Measurements from ENCODE around the gene FBXL12.

DNA sequence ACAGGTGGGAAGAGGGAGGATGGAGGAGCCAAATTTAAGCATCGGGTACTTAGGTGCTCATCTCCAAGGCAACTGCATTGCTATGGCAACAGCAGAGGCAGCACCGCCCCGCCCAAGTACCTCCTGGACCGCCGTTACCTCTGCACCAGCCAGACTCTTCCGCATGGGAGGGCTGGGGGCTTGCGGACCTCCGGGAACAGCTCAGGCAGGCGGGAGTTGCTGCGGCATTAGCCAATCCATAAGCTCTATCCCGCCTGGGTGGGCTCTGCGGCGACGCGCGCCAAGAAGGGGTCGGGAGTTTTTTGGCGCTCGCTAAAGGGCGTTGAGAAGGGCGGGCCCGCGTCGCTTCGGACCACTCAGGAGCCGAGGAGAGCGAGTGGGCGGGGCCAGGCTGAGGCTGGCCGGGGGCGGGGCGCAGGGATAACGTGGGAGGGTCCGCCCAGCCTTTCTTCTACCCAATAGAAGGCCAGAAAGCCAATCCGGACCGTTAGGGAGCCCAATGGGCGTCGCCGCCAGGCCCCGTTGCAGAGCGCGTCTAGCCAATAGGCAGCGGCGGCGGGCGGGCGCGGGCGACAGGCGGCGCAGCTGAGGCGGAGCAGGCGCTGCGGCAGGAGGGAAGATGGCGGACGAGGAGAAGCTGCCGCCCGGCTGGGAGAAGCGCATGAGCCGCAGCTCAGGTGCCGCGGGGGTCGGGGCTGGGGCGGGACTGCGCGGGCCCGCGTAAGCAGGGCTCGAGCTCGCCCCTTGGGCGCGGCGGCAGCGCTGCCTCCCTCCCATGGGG lies 16.0 kb upstream of the FBXL12 start, which contains the start of gene PIN1:
- TF ChIP-seq, protein P1, sequence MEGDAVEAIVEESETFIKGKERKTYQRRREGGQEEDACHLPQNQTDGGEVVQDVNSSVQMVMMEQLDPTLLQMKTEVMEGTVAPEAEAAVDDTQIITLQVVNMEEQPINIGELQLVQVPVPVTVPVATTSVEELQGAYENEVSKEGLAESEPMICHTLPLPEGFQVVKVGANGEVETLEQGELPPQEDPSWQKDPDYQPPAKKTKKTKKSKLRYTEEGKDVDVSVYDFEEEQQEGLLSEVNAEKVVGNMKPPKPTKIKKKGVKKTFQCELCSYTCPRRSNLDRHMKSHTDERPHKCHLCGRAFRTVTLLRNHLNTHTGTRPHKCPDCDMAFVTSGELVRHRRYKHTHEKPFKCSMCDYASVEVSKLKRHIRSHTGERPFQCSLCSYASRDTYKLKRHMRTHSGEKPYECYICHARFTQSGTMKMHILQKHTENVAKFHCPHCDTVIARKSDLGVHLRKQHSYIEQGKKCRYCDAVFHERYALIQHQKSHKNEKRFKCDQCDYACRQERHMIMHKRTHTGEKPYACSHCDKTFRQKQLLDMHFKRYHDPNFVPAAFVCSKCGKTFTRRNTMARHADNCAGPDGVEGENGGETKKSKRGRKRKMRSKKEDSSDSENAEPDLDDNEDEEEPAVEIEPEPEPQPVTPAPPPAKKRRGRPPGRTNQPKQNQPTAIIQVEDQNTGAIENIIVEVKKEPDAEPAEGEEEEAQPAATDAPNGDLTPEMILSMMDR (conservative IDR thresholded peaks at IDR 0.05; ENCODE audit: low read depth in 2 of 2), result peak; percentile 33 to 51; a peak in 3 of 4 replicates
- TF ChIP-seq CREB1 (CRISPR knock-in tag; IDR thresholded peaks at IDR 0.05; ENCODE audit: low read depth) (peak; percentile 81), POLR2AphosphoS5 (IDR thresholded peaks at IDR 0.05; ENCODE audit: low read depth) (peak; percentile 74), EZH2phosphoT487 (IDR thresholded peaks at IDR 0.05; ENCODE audit: unreplicated experiment) (no peak), EZH2 (IDR thresholded peaks at IDR 0.05; ENCODE audit: low read depth, unreplicated experiment) (no peak), JUNB (IDR thresholded peaks at IDR 0.05; ENCODE audit: unreplicated experiment) (no peak), ZNF331 (CRISPR knock-in tag; IDR thresholded peaks at IDR 0.05; ENCODE audit: low read depth) (no peak), NANOG (IDR thresholded peaks at IDR 0.05; ENCODE audit: borderline replicate concordance) (no peak), STAT1 (IDR thresholded peaks at IDR 0.05; ENCODE audit: unreplicated experiment) (no peak), ZNF114 (CRISPR knock-in tag; IDR thresholded peaks at IDR 0.05) (no peak)
- TF ChIP-seq, protein P2, sequence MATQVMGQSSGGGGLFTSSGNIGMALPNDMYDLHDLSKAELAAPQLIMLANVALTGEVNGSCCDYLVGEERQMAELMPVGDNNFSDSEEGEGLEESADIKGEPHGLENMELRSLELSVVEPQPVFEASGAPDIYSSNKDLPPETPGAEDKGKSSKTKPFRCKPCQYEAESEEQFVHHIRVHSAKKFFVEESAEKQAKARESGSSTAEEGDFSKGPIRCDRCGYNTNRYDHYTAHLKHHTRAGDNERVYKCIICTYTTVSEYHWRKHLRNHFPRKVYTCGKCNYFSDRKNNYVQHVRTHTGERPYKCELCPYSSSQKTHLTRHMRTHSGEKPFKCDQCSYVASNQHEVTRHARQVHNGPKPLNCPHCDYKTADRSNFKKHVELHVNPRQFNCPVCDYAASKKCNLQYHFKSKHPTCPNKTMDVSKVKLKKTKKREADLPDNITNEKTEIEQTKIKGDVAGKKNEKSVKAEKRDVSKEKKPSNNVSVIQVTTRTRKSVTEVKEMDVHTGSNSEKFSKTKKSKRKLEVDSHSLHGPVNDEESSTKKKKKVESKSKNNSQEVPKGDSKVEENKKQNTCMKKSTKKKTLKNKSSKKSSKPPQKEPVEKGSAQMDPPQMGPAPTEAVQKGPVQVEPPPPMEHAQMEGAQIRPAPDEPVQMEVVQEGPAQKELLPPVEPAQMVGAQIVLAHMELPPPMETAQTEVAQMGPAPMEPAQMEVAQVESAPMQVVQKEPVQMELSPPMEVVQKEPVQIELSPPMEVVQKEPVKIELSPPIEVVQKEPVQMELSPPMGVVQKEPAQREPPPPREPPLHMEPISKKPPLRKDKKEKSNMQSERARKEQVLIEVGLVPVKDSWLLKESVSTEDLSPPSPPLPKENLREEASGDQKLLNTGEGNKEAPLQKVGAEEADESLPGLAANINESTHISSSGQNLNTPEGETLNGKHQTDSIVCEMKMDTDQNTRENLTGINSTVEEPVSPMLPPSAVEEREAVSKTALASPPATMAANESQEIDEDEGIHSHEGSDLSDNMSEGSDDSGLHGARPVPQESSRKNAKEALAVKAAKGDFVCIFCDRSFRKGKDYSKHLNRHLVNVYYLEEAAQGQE (IDR thresholded peaks at IDR 0.05; ENCODE audit: unreplicated experiment), result no peak
- TF ChIP-seq, protein P3, sequence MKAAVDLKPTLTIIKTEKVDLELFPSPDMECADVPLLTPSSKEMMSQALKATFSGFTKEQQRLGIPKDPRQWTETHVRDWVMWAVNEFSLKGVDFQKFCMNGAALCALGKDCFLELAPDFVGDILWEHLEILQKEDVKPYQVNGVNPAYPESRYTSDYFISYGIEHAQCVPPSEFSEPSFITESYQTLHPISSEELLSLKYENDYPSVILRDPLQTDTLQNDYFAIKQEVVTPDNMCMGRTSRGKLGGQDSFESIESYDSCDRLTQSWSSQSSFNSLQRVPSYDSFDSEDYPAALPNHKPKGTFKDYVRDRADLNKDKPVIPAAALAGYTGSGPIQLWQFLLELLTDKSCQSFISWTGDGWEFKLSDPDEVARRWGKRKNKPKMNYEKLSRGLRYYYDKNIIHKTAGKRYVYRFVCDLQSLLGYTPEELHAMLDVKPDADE (IDR thresholded peaks at IDR 0.05), result no peak
- TF ChIP-seq, protein P4, sequence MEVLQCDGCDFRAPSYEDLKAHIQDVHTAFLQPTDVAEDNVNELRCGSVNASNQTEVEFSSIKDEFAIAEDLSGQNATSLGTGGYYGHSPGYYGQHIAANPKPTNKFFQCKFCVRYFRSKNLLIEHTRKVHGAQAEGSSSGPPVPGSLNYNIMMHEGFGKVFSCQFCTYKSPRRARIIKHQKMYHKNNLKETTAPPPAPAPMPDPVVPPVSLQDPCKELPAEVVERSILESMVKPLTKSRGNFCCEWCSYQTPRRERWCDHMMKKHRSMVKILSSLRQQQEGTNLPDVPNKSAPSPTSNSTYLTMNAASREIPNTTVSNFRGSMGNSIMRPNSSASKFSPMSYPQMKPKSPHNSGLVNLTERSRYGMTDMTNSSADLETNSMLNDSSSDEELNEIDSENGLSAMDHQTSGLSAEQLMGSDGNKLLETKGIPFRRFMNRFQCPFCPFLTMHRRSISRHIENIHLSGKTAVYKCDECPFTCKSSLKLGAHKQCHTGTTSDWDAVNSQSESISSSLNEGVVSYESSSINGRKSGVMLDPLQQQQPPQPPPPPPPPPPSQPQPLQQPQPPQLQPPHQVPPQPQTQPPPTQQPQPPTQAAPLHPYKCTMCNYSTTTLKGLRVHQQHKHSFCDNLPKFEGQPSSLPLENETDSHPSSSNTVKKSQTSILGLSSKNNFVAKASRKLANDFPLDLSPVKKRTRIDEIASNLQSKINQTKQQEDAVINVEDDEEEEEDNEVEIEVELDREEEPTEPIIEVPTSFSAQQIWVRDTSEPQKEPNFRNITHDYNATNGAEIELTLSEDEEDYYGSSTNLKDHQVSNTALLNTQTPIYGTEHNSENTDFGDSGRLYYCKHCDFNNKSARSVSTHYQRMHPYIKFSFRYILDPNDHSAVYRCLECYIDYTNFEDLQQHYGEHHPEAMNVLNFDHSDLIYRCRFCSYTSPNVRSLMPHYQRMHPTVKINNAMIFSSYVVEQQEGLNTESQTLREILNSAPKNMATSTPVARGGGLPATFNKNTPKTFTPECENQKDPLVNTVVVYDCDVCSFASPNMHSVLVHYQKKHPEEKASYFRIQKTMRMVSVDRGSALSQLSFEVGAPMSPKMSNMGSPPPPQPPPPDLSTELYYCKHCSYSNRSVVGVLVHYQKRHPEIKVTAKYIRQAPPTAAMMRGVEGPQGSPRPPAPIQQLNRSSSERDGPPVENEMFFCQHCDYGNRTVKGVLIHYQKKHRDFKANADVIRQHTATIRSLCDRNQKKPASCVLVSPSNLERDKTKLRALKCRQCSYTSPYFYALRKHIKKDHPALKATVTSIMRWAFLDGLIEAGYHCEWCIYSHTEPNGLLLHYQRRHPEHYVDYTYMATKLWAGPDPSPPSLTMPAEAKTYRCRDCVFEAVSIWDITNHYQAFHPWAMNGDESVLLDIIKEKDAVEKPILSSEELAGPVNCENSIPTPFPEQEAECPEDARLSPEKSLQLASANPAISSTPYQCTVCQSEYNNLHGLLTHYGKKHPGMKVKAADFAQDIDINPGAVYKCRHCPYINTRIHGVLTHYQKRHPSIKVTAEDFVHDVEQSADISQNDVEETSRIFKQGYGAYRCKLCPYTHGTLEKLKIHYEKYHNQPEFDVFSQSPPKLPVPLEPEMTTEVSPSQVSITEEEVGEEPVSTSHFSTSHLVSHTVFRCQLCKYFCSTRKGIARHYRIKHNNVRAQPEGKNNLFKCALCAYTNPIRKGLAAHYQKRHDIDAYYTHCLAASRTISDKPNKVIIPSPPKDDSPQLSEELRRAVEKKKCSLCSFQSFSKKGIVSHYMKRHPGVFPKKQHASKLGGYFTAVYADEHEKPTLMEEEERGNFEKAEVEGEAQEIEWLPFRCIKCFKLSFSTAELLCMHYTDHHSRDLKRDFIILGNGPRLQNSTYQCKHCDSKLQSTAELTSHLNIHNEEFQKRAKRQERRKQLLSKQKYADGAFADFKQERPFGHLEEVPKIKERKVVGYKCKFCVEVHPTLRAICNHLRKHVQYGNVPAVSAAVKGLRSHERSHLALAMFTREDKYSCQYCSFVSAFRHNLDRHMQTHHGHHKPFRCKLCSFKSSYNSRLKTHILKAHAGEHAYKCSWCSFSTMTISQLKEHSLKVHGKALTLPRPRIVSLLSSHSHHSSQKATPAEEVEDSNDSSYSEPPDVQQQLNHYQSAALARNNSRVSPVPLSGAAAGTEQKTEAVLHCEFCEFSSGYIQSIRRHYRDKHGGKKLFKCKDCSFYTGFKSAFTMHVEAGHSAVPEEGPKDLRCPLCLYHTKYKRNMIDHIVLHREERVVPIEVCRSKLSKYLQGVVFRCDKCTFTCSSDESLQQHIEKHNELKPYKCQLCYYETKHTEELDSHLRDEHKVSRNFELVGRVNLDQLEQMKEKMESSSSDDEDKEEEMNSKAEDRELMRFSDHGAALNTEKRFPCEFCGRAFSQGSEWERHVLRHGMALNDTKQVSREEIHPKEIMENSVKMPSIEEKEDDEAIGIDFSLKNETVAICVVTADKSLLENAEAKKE (CRISPR knock-in tag; IDR thresholded peaks at IDR 0.05), result no peak

Data from GM23338 (cell line).